NCI-H2029 (cell line): Measurements from ENCODE around the gene MAP4K3.
A peak's percentile ranks its signal among the peaks of the same experiment; 100 is the strongest.

Experiments used
- DNase-seq: peaks from one replicate; lab custom pipeline; 2025; lab: John Stamatoyannopoulos, UW

The MAP4K3 gene

DNA sequence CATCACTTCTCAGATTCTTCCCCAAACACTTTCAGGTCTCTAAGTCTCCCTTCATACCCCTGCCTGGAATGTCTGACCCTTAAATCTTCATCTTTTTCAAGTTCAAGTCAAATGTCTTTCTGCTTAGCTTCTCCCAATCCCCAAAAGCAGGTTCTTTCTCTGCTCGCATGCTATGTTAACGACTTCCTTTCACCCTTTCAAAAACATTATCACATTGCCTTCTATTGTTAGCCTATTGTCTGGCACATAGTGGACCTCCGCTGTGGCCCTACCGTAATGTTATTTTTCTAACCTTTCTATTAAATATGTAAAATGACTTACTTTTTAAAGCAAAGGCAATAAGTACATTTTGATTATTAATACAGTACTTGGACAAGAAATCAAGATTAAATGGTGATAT lies 195.5 kb downstream of the MAP4K3 start:
- no peak for DNase-seq

GRCh38 chr2:39240758-39241157 lies 196.3 kb downstream of the MAP4K3 start:
- DNase-seq: no peak

DNA sequence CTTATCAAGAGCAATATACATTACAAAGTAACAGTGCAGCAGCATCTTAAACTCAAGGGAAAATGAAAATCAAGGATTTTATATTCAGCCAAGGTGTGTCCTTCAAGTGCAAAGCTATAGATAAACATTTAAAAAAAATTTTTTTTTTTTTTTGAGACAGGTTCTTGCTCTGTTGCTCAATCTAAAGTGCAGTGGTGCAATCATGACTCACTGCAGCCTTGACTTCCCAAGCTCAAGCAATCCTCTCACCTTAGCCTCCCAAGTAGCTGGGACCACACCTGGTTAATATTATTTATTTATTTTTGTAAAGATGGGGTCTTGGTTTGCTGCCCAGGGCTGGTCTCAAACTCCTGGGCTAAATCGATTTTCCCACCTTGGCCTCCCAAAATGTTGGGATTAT lies 202.3 kb downstream of the MAP4K3 start:
- no peak for DNase-seq

- no peak for DNase-seq
Observed at GRCh38 chr2:39232141-39232540, 204.9 kb downstream of the MAP4K3 start.

DNA sequence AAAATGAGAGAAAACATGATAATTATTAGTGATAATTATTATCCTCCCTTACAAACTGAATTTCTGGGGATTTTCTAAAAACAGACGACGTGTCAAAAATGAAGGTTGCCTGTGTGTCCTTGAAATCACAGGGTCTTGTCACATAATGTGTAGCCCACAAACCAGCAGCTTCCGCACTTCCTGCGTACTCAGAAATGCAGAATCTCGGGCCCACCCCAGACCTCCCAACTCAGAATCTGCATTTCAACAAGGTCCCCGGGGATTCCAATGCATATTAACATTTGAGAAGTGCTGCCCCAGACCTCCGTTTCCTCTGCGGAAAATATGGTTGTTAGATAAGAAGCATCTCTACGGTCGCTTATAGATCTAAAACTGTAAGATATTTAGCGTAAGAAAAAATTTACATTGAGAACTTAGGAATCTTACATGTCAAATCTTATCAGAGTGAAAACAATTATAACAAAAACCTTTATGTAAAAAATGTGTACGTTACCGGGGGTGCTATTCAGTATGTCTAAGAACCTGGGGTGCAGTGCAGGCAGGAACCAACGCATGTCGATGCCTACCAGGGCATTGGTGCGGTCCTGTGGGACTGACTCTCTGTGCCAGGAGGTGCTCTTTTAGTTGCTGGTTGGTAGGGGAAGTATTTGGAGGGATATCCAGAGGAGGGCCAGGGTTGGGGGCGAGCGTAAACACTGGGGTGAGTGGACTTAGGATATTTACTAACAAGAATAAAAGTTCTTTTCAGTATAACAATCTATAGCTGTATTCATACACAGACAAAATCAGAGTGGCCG lies 208.5 kb downstream of the MAP4K3 start:
- DNase-seq: no peak

- peak; percentile 4 for DNase-seq
Observed at GRCh38 chr2:39227628-39228412, 209.3 kb downstream of the MAP4K3 start.

DNA sequence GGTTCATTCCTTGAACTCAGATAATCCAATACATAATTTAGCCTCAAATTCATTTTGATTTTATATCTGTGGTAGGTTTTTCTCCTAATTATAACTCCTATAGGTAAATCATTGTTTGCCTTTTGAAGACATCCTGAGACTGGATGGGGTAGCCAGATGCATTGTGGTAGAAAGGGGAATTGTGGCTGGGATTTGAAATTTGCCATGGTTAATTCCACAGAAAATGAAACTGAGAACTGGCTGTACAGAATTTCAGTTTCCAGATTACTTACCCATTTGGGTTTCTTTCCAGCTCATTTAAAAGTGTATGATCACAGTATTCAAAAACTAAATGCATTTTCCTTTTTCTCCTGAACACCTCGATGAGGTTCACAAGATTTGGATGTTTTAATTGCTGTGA lies 211.5 kb downstream of the MAP4K3 start:
- DNase-seq: no peak

GRCh38 chr2:39223909-39224308 lies 213.2 kb downstream of the MAP4K3 start:
- no peak for DNase-seq

GRCh38 chr2:39221459-39221858 lies 215.6 kb downstream of the MAP4K3 start:
- DNase-seq: no peak

DNA sequence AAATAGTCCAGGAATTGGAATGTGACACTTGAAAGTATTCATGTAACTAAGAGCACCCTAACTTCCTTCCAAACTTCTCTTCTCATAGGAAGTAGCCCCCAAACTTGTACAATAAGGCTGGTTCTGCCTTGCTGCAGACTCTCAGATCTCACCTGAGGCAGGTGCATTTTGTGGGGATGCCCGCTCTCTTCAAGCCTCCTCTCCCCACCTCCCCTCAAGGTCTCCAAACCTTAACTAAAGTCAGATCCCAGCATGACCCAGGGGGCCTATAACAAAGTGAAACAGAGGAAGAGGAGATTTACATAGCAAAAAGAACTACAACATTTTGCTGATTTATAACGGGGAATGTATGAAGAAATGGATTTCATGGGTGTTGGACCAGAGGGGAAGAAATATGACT lies 216.9 kb downstream of the MAP4K3 start:
- DNase-seq: no peak

DNA sequence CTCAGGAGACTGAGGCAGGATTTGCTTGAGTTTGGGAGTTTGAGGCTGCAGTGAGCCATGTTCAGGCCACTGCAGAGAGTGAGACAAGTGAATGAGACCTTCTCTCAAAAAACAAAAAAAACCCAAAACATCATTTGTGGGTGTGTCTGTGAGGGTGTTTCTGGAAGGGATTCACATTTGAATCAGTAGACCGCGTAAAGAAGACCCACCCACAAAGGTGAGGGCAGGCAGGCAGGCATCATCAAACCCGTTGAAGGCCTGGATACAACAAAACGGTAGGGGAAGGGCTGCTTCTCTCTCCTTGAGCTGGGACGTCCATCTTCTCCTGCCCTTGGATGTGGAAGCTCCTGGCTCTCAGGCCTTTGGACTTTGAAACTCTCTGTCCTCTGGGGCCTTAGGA lies 218.7 kb downstream of the MAP4K3 start:
- no peak for DNase-seq

DNA sequence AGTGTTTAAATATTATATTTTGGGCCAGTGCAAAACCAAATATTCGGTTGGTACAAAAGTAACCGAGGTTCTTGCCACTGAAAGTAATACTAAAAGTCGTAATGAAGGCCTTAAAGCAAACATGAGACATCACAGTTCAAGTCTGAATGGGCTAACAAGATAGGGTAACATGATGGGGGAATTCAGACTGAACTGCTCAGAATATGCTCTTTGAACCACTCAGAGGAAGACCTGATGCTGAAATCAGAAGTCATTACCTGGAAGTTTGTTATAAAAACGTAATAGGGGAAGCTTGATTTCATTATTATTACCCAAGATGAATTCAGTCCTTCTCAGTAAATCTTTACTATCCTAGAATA lies 219.9 kb downstream of the MAP4K3 start:
- no peak for DNase-seq

- DNase-seq: no peak
Observed at GRCh38 chr2:39216346-39217191, 220.5 kb downstream of the MAP4K3 start.

DNA sequence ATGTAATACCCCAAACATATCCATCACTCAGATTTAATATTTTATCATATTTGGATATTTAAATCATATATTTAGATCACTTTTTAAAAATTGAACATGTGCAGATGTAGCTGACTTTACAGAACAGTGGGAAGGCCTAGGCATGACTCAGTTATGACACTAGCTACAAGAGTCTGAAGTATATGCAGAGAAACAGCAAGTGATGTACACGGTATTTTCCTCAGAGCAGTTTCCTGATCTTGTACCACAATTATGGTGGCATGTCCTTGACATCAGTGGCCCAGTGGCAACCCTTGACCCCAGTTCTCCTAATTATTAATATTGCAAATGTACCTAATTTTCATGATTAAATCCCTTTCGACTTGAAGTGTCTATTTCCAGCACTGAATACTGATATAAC lies 221.5 kb downstream of the MAP4K3 start:
- no peak for DNase-seq

DNA sequence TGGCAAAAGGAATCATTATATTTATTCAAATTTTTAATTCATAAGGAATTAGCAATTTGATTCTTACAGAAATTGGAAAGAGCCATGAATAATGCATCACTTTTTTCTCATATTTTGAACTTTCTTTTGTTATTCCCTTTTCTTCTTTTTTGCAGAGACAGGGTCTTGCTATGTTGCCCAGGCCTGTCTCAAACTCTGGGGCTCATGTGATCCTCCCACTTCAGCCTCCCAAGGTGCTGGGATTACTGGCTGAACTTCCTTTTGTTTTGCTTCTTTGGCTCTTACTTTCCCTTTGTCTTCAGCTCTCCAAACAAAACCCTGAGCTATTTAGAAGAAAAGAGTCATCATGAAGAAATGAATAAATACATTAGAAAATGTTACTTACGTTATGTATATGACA lies 224.1 kb downstream of the MAP4K3 start:
- no peak for DNase-seq

- no peak for DNase-seq
Observed at GRCh38 chr2:39210846-39211245, 226.2 kb downstream of the MAP4K3 start.

DNA sequence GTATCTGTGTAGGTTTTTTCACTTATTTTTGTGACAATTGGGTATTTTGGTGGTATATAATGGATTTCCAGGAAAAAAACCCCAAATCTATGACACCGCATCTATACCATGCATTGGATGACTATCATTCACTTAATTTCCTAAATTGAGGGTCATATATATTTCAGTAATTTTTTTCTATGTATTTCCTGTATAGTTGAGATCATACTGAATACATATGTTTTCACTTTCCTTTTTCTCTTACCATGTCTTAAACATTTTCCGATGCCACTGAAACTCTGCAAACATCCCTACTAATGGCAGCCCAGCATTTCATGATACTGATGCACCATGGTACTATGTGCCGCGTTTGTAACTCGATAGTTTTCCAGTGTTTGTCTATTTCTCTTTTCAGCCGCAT lies 233.7 kb downstream of the MAP4K3 start:
- no peak for DNase-seq

DNA sequence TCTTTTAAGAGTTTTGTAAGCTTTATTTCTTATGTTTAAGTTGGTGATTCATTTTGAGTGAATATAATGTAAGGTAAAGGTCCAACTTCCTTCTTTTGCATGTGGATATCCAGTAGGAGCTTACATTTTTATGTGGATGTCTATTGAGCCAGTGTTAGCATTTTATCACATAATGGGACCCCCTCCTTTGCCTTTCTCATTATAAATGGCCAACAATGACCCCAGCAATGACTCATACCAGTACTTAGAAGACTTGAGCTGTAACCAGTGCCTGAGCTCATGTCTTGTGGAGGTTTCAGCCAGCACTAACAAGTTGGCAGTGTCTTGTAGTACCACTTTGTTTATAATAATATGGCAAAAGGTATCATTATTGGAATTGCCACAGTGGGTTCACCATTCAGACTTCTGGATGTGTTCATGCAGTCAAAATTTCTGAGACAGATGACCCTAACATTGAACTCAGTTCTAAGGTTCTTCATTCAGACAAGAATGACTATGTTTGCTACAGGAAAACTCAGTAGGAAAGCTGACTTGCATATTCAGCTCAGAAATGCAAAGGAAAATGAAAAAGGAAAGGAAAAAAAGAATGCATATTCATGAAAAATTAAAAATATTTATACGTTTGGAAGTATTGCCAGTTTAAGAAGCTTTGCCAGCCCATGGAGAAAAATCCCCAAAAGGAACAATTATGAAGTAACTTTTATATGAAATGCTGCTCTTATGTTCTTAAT lies 234.3 kb downstream of the MAP4K3 start:
- DNase-seq: no peak
